Coronary artery (tissue), 2 donors: ENCODE results near the gene MMP15.

Source experiments
- DNase-seq: peaks from one replicate; pipeline ENCODE4 v3.0.0-alpha.2; 2017; ENCODE audit warnings: low spot score
- H3K27ac ChIP-seq, 2 donors: fragments of 200-600 bp; sonication (generic); one replicate each; pipeline ENCODE4 v1.5.1; 2016 to 2019
- H3K4me3 ChIP-seq: fragments of 200-600 bp; sonication (generic); 2 replicates; pipeline ENCODE4 v1.5.1; 2016; ENCODE audit warnings: mild to moderate bottlenecking, moderate library complexity
- TF ChIP-seq, protein P1 (sequence below): fragments of 200-600 bp; sonication (generic); IDR thresholded peaks from one replicate; pipeline ENCODE4 v1.5.1; 2019; ENCODE audit warnings: antibody characterized with exemption

MMP15 gene

DNA sequence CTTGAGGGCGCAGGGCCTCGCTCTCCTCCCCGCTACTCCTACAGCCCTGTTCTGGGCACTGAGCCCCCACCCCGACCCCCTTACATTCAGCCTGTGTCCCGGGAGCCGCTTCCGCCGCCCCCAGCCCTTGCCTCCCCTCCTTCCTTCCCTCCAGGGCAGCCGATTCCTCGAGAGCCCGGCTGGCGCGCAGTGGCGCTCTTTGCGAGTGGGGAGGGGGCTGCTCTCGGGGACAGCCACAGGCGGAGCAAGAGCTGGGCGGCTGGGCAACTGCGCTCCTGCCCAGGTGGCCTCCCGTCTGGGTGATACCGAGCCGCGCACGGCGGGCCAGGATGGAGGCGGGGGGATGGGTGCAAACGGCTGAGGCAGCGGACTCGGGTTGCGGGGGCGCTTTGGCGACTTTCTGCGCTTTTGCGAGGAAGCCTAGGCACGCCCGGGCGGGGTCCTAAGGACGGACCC is 1.2 kb downstream of the MMP15 start:
- peak overlapping the region; percentile 75 for H3K4me3 ChIP-seq
- DNase-seq: no peak
- TF ChIP-seq, protein P1, sequence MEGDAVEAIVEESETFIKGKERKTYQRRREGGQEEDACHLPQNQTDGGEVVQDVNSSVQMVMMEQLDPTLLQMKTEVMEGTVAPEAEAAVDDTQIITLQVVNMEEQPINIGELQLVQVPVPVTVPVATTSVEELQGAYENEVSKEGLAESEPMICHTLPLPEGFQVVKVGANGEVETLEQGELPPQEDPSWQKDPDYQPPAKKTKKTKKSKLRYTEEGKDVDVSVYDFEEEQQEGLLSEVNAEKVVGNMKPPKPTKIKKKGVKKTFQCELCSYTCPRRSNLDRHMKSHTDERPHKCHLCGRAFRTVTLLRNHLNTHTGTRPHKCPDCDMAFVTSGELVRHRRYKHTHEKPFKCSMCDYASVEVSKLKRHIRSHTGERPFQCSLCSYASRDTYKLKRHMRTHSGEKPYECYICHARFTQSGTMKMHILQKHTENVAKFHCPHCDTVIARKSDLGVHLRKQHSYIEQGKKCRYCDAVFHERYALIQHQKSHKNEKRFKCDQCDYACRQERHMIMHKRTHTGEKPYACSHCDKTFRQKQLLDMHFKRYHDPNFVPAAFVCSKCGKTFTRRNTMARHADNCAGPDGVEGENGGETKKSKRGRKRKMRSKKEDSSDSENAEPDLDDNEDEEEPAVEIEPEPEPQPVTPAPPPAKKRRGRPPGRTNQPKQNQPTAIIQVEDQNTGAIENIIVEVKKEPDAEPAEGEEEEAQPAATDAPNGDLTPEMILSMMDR: no peak
- peak overlapping the region in 1 of 2 donors; percentile 85 for H3K27ac ChIP-seq

DNA sequence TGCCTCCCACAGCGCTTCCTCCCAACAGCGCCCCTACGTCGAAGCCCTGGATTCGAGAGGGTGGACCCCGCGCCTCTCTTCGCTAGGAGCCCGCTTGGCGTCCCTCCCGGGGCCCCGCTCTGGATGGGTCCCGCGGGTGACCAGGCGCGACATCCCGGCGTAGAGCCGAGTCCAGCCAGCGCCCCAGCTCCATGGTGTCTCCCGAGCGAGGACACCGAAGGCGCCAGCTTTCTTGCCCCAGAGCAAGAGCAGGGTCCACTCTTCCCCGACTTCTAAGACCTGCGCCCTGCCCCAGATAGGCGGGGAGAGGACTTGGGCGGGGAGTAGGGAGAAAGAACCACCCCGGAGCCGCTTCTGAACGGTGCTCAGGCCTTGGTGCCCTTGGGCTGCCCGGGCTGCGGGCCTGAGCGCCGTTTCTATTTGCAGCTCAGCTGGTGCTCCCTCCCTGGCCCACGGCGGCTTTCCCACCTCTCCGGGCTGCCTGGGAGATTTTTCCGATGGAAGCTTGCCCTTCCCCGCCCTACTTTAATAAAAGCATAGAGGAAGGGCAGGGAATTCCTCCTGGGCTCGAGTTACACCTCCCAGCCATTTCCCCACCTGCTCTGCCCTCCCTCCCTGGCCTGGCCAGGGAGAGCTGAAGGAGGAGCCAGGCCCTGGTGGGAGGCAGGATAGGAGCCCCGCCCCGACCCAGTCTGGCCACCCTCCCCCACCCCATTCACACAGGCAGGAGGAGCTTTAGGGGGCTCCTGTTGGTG is 1.8 kb downstream of the MMP15 start:
- no peak for DNase-seq
- TF ChIP-seq, protein P1: no peak
- Histone ChIP-seq H3K4me3 (peak overlapping the region; percentile 75), H3K27ac (peak overlapping the region in 1 of 2 donors; percentile 27)

DNA sequence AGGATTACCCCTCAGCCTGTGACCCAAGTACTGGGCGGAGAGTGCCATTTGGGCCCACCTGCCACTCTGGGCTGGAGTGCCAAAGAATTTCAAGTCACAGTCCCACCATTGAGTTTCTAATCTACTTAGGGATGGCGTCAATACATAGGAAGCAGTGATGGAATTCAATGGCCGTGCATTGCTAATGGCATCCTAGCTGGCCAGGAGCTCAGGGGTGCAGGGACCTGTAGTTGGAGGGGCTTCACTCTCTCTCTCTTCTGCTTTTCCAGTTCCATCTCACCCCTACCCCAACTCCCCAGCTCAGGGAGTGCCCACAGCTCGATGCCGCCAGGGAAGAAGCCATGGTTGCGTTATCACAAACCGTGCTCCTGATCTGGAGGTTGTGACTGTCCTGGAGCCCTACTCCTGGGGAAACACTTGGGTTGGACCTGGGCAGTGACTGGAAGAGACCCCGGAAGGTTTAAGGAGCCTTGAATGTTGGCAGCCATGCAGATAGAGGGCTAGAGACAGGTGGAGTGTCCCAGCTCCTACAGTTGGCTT is 2.4 kb downstream of the MMP15 start:
- no peak for DNase-seq
- H3K27ac ChIP-seq: peak overlapping the region in 1 of 2 donors; percentile 27

DNA sequence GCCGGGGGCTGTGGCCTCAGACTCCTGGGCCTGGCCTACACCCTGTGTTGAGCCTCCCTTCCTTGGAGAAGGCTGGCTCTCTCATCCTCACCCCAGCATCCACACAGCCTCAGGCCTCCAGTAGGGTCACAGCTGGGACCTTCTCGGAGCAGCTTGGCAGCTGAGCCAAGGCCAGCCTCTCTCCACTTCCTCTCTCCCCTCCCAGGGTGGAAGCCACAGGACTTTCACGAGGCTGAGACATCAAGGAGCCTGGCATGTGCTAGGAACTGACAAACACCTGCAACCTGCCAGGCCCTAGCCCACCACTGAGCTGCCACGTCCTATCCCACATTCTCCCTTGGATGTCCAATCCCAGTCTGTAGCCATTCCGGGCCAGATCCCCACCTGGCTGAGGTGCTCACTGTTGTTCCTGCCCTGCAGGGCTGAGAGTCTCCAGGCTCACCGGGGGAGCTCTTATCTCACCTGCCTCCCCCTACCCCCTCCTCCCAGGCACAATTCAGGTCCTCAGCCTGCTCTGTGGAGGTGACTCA is 3.1 kb downstream of the MMP15 start:
- no peak for DNase-seq
- TF ChIP-seq, protein P1: no peak
- Histone ChIP-seq H3K27ac (no peak overlapping the region), H3K4me3 (no peak overlapping the region)

More for the DNA sequence above, 2.4 kb downstream of the MMP15 start:
- TF ChIP-seq, protein P1: no peak
- H3K4me3 ChIP-seq: peak overlapping the region; percentile 75

DNA sequence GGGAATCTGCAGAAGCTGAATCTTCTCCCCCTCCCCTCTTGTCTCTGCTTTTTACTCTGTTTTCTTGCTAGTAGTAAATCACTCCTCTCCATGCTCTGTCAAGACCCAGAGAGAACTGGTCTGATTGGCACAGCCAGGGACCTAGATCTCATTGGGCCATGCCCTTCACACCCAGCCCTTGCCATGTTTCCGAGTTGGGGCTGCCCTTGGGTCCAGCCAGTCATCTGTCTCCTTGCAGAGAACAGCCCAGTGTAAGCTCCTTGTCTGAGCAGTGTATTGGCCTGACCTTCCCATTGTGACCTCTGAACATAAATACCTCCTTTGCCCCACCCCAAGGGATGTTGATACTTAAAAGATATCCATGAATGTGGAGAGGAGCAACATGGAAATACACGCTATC is 3.9 kb downstream of the MMP15 start:
- TF ChIP-seq, protein P1: no peak
- Histone ChIP-seq H3K27ac (no peak overlapping the region), H3K4me3 (no peak overlapping the region)
- DNase-seq: no peak

DNA sequence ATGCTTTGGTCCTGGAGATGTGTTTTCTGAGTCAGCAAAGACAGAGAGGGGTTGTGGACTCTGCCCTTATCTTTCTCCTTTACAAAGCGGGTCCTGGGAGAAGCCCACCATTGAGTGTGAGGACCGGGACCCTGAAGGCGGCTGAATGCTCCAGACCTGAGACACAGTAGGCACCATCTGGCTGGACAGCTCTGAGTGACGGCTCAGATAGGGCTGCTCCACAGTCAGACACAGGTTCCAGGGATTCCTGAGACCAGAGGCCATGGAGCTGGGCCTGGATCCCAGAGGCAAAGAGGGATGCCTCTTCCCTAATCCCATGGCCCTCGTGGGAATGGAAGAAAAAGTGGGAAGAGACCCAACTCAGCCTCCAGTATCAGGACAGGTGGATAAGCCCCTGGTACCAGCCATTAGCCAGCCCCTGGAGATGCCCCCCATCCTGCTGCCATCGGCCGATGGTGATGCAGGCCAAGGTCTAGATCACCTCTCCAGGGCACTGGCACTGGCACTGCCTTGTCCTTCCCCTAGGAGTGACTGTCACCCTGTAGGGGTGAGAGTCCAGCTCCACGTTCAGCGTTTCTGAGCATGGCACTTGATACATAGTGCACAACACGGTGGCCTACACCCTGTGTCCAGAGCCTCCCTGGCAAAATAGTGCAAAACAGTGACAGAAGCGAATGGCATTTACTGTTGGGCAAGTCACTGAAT is 4.7 kb downstream of the MMP15 start:
- no peak for DNase-seq
- no peak overlapping the region for H3K27ac ChIP-seq
- TF ChIP-seq, protein P1: no peak
- H3K4me3 ChIP-seq: no peak overlapping the region
